GM12873 (cell line): ENCODE measurements around the gene HMGB2.

Experiments
- TF ChIP-seq, protein P1 (sequence below): IDR thresholded peaks from 2 replicates; pipeline ENCODE4 v1.5.1; 2012; ENCODE audit warnings: low read depth, mild to moderate bottlenecking, moderate library complexity, low read length, control low read depth; ENCODE audit not compliant: insufficient read depth; ENCODE audit errors: missing control alignments

Gene HMGB2

DNA sequence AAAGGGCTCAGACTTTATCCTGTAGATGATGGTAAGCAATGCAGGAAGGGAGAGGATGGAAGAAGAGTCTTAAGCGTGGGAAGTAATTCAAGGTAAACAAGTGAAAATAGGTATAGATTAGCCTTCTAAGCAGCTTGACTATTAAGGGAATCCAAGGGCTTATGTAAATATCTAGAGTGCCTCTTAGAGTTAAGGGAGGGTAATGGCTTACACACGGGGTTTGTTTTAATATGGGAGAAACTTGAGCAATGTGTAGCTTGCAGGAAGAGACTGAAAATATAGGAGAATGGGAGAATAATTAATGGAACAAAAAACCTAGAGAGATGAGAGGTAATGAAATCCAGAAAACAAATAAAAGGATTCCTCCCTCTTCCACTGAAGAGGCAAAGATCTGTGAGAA lies 23.8 kb upstream of the HMGB2 start:
- TF ChIP-seq, protein P1, sequence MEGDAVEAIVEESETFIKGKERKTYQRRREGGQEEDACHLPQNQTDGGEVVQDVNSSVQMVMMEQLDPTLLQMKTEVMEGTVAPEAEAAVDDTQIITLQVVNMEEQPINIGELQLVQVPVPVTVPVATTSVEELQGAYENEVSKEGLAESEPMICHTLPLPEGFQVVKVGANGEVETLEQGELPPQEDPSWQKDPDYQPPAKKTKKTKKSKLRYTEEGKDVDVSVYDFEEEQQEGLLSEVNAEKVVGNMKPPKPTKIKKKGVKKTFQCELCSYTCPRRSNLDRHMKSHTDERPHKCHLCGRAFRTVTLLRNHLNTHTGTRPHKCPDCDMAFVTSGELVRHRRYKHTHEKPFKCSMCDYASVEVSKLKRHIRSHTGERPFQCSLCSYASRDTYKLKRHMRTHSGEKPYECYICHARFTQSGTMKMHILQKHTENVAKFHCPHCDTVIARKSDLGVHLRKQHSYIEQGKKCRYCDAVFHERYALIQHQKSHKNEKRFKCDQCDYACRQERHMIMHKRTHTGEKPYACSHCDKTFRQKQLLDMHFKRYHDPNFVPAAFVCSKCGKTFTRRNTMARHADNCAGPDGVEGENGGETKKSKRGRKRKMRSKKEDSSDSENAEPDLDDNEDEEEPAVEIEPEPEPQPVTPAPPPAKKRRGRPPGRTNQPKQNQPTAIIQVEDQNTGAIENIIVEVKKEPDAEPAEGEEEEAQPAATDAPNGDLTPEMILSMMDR, result no peak

DNA sequence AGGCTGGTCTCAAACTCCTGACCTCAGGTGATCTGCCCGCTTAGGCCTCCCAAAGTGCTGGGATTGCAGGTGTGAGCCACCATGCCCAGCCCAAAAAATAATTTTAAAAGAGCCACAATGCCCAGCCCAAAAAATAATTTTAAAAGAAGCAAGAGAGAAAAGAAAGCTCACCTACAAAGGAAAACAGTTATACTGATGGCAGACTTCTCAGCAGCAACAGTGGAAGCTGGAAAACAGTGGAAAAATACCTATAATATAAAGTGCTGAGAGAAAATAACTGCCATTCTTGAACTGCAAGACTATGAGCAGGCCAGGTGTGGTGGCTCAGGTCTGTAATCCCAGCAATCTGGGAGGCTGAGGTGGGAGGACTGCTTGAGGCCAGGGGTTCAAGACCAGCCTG lies 13.3 kb upstream of the HMGB2 start:
- TF ChIP-seq, protein P1, result no peak

DNA sequence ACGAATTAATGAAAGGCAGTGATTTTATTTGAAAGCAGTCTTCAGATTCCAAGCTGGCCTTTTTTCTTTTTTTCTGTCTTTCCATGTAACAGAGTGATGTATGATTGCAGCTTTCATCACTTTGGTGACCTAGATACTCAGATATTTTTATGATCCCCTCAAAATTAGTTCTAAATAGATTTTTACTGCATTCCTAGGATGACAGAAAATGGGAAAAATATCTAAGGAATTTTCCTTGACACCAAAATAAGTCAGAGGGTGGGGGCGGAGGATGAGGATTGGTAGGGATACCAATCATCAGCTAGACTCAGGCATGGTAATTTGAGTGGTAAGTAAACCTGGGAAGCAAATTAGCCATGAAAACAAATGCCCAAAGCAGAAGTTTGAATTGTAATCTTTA lies 11.9 kb upstream of the HMGB2 start:
- TF ChIP-seq, protein P1, result no peak

DNA sequence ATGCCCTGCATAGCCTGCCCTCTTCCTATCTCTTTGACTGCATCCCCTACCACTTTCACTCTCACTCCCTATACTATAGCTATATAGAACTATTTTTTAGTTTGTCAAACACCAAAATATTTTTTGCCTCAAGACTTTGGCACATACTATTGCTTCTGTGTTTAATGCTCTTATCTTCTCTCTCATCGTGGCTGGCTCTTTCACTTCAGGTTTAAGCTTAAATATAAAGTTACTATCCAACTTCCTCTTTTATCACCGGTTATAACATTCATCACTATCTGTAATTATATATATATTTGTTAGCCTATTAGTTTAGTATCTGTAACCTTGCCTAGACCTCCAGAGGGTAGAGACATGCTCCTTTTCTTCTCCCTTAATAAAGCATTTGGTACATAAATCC lies 11.5 kb upstream of the HMGB2 start:
- TF ChIP-seq, protein P1, result no peak

DNA sequence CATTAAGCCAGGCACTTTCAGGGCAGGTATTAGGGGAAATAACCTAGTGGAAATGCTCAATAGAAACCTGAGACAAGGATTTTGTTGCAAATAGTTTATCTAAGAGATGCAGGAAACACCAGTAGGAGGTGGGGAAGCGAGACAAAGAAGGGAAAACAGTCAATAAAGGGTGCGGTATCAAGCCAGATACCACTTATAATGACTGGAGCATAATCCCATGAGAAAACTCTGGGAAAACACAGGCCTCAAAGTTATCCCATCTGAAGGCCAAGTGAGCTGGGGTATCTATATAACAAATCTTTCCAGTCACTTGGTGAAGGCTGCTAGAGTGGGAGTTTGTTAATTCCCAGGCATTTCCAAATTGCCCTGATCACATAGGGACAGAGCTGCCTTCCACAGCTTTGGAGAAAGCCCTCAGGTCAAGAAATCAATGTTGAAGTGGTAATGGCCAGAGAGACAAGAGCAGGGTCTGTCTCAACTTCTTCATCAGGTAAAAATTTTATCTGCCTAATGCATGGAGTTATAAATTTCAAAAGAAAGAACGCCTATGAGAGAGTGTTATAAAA lies 9.8 kb upstream of the HMGB2 start:
- TF ChIP-seq, protein P1, result no peak

DNA sequence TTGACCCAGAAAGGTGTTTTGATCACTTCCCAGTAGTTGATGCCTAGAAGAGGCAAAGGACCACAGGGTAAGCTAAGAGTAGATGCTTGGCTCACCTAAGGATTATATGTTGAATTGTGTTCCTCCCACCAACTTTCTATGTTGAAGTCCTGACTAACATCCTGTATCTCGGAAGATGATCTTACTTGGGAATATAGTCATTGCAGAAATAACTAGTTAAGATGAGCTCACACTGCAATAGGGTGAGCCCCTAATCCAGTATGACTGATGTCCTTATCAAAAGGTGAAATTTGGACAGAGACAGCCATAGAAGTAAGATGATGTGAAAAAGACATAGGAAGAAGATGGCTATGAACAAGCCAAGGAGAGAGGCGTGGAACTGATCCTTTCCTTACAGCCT lies 3.3 kb upstream of the HMGB2 start:
- TF ChIP-seq, protein P1, result no peak

DNA sequence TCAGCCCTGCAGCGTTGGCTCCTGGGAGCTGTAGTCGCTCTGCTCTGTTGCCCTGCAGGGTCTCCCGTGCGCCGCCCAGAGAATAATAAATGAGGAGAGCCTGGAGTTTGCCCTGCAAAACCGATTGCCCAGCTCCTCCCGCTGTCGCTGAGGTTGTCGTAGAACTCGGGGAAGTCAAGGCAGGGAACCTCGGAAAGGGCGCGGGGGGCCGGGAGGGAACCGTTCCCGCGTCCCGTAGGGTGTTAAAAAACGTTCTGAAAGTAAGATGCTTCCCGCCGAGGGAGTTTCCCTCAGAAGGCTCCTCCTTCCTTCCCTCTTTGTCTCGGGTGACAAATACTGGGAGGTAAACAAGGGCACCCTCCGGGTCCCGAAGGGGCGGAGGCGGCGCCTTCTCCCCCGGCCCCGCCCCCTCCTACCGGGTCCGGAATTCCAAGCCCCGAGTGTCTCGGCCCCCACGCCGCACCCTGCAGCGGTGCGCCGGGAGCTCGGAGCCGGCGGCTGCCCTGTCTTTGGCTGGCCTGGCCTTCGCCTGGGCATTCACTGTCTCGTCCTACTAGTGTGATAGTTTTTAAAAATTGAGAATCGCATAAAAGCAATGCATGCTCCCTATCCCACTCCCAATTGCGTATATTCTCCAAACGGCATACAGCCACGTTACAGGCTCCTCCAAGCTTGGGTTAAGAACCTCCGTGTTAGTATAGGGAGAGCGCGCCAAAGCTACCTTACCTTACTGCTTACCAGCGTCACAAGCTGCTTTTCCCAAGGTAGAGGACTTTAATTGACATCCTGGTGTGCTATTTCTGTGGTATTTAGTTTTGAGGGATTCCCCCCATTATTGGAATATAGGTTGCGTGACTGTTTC lies 964 bp upstream of the HMGB2 start:
- TF ChIP-seq, protein P1, result no peak
